Measurements from ENCODE around the gene NHSL1.
A peak's percentile ranks its signal among the peaks of the same experiment; 100 is the strongest.
"Not testable (repeated sequence)": the region's sequence is repeated elsewhere in the genome, so short reads cannot be mapped to it uniquely, and the experiment has no call there.

Gene NHSL1

GRCh38 chr6:138455746-138456400, 43.4 kb downstream of the NHSL1 start:
- DNase-seq: peak; percentile 33

- DNase-seq: no peak
These were observed 44.1 kb downstream of the NHSL1 start for GRCh38 chr6:138454981-138455706.

DNA sequence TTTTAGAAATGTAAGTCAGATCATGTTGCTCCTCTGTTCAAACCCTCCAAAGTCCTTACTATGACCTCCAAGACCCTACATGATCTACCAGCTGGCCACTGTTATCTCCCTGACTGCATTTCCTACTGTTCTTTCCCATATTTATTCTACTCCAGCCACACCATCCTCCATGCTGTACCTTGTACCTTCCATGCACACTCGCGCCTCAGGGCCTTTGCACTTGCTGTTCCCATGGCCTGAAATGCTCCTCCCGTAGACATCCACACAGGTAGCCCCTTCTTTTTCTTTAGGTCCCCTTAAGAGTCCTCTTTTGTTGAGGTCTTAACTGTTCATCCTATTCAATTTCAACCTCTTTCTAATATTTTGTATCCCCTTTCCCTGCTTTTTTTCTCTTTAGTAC, 48.3 kb downstream of the NHSL1 start:
- no peak for DNase-seq

DNA sequence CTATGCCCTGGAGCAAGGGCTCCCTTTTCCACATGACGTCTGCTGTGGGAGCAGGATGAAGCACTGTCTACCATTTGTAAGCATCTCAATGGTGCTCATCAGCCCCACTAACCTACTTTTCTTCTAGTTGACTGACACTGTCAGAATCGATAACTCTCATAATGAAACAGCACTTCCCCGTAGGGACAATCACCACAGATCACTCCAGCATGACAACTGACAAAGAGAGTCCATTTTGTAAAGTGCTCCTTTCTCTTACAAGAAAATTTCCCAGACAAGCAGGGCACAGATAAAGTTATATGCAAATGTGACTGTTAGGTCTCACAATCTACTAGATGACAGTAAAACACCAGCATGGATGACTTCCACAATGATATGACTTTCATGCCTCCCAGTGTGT, 48.8 kb downstream of the NHSL1 start:
- DNase-seq: no peak

GRCh38 chr6:138446821-138447220, 52.5 kb downstream of the NHSL1 start:
- no peak for DNase-seq

DNA sequence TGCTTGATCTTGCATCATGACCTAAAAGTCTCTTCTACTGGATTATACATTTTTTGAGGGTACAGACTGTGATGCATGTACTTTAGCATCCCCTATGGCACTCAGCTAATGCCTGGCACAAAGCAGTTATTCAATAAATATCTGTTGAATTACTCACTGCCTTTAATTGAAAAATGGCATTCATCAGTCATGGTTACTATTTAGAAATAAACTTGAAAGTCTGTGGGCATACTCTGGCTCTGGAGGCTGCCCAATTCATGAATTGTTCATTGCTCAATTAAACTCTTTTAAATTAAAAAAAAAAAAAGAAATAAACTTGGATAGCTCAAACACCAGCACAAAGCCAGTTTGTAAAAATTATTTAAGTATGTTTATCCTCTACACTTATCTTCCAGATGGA, 55.3 kb downstream of the NHSL1 start:
- no peak for DNase-seq

DNA sequence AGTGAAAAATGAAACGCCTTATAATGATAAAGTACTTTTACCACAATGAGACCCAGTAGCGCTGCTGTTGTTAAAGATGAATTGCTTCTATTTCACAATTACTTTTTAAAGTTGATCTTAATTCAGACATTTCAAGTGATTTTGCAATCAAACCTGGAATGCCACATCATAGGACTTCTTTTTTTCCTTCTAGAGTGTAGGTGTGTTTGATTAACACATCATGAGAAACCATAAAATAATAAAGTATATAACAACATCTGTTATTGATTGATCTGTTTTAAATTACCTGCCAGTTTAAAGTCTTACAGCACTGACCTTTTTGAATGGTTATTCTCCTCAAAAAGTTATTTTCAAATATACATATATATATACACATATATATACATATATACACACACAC, 56.6 kb downstream of the NHSL1 start:
- DNase-seq: no peak

DNA sequence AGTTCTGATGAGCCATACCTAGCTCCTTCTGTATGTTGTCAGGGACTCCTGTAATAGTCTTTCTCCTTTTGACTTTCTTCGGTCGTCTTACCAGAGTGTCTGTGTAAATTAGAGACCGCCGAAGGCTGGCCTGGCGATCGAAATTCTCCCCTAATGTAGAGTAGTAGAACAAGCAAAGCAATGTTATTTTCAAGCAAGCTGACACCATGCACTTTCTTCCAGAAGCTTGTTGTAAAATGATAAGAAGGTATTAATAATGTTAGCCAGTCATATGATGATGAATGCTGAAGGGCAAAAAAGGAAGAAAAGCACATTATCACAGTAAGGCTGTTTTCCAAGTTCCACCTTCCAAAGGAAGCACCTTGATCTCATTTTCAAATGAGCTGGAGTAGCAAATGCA, 57.3 kb downstream of the NHSL1 start:
- no peak for DNase-seq

DNA sequence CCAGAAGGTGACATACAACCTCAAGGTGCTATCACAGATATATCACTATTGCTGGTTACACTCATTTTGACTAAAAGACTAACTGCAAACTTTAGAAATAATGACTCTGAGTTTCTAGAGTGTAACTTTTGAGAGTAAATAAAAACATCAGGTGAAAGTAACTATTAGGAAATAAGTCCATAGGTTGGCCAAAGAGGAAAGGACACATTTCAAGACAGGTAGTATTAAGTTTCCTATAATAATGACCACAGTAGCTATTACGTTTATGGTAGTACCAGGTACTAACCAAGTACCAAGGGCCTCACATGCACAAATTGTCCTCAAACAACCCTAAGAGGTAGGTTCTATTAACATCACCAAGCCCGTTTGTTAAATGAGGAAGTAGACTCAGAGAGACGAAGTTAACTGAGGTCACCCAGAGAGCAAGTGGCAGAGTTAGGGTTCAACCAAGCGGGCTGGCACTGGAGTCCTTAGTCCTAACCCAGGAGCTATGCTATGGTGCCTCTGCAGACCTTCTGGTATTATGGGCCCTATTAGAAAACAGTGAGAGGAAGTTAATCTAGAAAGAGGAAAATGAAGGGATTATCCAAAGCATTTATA, 58.4 kb downstream of the NHSL1 start:
- no peak for DNase-seq

- no peak for DNase-seq
These were observed 59.0 kb downstream of the NHSL1 start for GRCh38 chr6:138440296-138440695.

DNA sequence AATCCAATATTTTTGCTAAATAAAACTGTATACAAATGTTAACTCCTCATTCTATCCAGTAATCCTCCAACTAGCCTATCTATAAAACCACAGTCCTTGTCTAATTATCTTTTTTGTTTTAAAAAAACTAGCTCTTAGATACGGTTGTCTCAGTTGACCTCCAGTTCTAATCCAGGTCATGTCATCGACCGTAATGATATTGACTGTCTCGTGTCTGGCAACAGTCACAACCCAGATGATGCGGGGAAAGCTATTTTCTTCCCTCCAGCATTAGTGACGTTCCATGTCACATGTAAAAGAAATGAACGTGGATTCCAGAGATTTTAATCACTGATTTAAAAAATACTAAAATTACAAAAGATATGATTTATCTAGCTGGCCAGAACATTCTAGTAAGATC, 59.7 kb downstream of the NHSL1 start:
- no peak for DNase-seq

DNA sequence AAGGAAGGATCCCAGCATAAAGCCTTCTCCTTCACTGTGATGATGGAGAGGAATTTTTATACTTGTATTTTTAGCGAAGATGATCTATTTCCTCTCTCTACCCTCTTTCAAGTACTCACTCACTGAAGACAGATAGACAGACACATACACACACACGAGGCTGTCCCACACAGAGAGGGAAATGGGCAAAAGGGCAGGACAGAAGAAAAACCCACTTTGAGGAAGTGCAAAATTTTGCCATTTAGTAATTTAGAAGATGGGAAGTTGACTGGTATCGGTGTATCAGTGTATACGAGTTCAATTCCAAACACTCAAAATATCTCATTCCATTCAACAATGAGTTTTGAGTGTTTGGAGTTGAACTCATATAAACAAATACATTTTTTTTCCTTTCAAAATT, 64.4 kb downstream of the NHSL1 start:
- DNase-seq: no peak

DNA sequence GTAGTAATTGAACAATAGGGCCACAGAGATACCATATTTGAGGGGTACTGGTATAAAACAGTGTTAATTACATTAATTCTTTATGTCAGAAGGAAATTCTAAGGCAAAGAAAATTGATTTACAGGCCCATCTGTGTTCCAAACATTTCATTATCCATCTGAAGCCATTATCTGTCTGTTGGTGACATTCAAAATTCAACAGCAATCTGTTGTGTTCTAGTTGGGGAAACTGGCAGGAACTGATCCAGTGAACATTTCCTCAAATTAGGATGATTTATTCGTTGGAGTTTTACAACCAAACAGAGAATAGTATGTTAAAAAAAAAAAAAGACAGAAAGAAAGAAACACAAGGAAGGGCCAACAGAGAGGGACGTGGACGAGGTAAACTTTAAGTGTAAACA, 65.2 kb downstream of the NHSL1 start:
- no peak for DNase-seq

GRCh38 chr6:138432063-138432356, 67.3 kb downstream of the NHSL1 start:
- DNase-seq: no peak

DNA sequence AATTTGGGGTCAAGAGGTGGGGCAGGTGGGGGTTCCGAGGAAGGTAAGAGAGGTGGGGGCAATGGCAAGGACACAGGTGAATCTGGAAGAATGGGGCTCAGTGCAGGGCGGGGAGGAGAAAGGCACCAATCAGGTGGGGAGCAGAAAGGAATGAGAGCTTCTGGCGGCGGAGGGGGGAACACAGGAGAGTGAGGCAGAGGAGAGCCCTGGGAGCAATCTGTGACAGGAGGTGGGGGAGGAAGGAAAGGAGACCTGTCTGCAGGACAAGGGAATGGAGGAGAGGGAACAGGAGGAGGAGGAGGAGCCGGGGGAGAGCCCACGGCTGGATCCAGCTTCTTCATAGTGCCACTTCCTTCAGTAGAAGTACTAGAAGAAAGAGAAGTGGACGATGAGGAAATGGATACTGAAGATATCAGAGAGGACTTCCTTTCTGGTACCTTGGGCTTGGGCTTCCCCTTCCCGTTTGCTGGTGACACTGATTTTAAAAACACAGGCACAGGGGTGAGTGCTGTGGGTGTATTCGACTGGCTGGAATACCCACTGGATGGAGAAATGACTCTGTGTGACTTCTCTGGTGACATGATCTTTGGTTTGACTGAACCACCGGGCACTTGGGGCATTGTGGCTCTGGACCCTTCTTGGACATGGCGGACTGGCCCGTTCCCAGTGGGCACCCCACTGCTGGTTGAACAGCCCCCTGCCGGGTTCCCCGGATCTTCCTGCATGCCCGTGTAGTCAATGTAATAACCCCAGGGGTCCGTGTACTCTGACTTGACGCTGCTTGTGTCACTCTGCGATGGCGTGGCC, 67.8 kb downstream of the NHSL1 start:
- no peak for DNase-seq

DNA sequence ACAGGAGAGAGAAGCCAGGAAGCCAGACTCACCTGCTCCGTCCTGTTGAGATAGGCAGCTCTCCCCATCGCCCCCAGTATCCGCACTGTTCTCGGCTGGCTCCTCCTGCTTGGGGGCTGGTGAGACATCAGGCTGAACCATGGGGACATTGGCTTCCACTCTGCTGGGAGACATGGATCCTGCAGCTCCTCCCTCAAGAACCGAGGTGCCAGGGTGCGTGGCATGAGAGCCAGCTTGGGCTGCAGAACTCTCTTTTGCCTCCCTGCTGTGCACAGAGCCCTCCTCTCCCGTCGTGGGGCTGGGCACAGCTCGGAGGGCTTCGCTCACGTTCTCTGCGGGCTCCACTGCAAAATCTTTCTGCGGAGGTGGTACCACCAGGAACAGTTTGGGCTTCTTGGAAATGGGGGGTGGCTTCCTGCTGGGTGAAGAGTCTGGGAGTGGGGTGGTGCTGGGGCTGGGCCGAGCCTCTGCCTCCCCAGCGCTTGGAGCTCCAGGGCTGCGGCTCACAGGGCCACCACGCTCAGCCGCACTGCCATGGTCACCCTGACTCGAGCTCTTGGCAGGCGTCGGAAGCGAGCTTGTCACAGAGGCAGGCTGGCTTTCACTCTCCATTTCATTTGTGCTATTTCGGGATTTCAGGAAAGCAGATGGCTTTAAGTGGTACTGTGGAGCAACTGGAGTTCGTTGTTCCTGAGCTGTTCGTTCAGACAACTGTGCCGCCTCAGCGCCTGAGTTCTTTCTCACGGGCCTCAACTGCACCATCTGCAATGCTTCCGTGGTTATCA, 68.7 kb downstream of the NHSL1 start:
- no peak for DNase-seq

GRCh38 chr6:138429761-138430160, 69.5 kb downstream of the NHSL1 start:
- no peak for DNase-seq

DNA sequence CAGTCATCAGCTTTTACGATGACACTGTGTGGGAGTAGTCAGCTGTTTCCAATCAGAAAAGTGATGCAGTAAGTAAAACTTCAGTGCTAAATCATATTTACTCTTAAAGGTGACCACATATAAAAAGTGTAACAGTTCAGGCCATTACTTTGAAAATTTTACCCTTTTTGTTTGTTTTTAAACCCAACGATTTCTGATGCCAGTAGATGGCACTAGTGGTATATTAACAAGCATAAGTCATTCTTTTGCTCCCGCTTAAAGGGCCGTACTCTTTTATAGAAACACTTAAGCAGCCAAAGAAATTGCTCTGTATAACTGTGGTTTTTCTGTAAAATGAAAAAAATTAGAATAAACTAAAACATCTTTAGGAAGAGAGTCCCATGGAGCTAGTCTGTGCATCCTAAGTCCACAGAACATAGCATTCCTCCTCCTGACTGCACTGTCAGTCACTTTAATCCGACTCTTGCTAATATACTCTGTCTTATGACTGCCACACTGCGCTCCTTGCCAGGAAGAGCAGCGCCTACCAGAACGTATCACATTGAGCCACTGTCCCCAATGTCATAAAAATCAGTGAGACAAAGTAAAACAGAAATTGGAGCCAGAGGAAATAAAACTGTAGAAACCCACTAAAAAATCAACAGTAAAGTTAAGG, 70.2 kb downstream of the NHSL1 start:
- DNase-seq: peak; percentile 62

DNA sequence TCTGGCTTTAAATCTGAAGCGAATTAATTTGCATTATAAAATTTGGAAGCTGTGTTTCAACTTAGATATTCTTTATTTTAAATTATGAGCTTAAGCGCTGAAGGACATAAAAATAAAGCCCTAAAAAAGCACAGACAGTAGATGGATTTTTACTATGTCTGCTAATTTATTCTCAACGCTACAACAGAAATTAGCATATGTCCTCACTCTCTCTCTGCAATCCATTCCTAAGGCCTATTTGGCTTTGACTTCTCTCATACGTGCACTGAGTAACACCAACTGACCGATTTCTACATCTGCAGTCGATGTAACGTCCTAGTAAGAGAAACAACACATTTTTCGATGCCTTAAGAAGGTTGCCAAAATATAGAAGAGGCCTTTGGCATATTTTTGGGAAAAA, 71.6 kb downstream of the NHSL1 start:
- no peak for DNase-seq

DNA sequence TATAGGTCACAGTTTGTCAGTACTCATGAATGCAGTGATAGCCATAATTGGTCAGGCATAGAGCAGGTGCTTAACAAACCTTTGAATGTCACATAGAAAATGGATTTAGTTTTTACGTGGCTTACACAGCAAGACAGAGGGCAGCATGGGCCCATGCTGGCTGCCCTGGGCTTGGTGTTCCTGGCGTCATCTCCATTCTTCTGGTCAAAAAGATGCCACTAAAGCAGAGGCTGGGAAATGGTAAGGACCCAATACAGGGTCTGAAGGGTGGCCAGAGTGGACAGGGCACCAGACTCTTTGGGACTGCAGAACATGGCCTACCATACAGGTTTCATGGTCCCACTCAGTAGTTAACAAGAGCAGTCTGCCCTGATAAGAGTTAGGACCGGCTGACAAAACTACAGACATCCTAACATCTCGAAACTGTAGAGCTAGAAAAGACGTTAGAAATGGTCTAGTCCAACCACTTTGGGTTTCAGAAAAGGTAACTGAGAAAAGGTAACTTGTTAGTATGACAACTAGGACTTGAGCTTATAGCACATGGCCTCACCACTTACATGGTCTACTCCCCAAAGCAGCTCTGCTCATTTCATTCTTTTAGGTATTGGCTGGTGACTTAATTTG, 72.7 kb downstream of the NHSL1 start:
- DNase-seq: no peak

- not testable (repeated sequence) for DNase-seq
These were observed 74.0 kb downstream of the NHSL1 start for GRCh38 chr6:138425256-138425655.

All from fibroblast of skin of scalp (primary cell).